Stimulated activated CD8-positive, alpha-beta memory T cell treated with anti-CD3 and anti-CD28 coated beads, Interleukin-12 subunit alpha, Interleukin-12 subunit beta, amount 100 ng/mL, for 1 hour (primary cell): ENCODE measurements around the gene MRGPRD.
"Not testable (repeated sequence)": the region's sequence is repeated elsewhere in the genome, so short reads cannot be mapped to it uniquely, and the experiment has no call there.

ENCODE experiments used
- DNase-seq: peaks from one replicate; pipeline ENCODE4 v3.0.0-alpha.2; 2020; ENCODE audit warnings: low read depth

Gene MRGPRD

DNA sequence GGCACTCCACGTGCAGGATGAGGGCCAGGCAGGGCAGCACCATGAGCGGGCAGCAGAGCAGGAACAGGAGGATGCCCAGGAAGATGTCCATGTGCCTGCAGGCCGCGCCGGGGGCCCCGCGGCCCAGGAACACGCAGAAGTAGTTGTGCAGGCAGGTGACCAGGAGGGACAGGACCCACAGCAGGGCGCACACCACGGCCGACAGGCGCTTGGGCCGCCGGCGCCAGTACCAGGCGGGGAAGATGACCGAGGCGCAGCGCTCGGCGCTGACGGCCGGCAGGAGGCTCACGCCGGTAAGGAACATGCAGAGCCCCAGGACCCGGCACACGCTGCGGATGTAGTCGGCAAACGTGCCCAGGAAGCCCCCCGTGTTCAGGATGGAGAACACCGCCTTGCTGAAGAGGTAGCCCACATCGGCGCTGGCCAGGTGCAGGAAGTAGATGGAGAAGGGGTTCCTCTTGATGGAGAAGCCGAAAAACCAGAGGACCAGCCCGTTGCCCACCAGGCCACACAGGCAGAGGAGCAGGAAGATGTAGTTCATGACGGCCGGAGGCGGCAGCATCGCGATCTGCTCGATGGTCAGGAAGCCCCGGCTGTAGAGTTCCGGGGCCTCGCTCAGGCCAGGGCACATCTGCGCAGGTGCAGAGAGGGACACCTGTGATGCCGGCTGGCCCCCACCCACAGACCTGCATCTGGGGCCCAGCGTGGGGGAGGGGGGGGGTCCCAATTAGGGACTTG is 25.0 kb upstream of the MRGPRD start:
- DNase-seq, result no peak

DNA sequence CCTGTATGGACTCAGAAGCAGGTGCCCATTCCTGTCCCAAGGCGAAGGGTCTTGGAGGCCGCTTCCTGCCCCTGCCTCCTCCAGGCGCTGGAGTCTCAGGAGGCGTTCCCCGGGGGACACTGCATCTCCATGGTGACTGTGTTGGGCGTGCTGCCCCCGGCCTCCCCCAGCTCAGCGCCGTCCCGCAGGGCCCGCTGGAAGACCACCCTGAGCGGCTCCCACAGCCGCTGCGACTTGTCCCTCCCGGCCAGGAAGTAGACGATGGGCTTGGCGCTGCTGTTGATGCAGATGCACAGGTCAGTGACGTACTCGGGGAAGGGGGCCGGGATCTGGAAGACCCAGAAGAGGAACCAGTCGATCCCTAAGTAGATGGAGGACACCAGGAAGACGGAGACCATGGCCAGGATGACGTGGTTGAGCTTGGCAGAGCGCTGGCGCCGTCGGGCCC is 24.4 kb upstream of the MRGPRD start:
- no peak for DNase-seq

DNA sequence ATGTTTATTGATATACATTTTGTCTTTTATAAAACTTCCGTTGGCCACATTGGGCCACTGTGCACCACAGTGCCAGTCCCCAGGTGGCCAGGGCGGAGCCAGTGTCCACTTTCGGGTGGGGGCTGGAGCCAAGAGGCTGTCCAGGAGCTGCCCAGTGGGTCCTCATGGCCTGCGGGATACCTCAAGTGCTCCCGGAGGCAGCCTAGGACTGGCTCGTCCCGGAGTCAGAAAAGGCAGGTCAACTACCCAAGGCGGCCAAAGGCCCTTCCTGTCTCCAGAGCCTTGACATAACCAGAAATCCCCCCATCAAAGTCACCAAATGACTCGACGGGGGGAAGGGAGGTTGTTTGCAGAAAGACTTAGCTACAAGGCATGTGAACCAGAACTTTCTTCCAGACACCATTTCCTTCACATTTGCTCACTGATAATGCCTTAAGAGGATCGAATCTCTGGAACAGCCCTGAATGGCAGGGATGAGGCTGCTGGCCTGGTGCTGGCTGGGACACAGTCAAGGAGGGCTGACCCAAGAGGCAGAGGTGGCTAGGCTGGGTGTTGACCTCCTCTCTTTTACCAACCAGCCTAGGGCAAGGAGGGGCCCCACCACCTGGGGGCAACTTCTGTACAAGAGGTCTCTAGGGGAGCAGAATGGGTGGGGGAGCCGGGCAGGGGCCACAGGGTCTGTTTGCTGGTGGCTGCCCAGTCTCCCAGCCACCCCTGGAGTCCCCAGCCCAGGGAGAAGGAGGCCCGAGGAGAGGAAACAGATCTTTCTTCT is 23.8 kb upstream of the MRGPRD start:
- no peak for DNase-seq

DNA sequence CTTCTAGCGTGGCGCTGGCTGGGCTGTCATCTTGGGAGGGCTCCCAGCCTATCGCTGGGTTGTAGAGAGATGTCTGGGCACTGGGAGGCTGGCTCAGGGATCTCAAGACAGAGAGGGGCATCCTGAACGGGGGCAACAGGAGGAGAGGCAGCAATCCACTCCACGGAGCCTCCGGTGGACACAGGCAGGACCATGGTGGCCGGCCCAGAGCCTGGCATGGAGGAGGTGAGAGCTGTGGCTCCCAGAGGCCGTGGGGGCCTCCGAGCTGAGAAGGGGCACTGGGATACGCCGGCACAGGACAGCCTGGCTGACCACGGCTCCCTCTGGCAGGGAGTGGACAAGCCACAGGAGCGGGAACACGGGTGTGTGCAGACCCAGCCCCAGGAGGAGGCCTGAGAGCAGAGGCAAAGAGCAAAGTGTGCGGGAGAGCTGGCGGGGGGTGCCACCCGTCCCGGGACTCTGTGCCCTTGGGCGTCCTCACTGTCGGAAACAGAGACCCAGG is 23.1 kb upstream of the MRGPRD start:
- DNase-seq, result no peak

DNA sequence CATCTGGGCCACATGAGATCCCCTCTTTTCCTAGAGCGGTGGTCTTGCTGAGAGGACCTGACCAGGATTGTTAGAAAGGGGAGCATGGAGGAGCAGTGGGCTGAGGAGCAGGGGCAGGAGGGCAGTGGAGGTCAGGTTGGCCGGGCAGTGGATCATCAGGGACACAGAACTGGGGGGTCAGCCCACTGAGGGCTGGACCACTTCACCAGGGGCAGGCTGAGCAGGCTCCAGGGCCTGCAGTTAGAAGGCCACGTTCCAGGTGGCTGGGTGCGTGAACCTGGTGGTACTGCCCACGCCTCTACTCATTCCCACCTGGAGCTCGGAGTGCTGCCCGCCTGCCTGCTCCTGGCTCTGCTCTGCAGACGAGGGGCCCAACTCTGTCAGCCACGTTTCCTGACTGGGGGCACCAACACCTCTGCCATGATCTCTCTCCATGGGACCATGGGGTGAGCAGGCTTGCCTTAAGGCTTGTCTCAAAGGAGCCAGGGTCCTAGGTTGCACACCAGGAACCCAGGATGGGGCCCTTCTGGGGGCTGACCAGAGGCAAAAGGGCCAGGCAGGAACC is 22.6 kb upstream of the MRGPRD start:
- no peak for DNase-seq

DNA sequence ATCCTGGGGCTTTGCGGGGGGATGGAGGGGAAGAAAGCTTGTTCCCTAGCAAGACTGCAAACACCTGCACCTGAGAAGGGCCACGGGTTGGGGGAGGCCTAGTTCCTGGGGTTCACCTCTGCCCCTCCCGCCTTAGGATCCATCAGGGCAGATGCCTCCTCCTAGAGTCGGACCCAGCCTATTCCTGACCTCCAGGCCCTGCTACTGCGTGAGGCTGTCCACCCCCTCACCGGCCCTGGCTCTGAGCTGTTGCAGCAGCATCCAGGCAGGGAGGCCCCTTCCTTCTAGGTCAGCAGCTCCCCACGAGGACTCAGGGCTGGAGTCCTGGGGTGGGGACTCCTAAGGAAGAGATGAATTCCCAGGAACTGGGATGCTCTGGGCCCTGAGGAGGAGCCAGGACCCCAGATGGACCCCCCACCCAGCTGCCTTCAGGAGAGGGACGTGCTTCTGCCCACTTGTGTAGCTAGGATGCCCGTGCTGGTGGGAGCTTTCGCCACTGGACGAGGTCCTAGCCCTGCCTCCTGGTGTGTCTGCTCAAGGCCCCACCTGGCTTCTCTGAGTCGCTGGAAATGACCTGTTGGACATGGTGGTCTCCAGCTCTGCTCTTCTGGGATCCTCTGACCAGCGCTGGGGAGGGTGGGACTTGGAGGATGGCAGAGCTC is 21.9 kb upstream of the MRGPRD start:
- no peak for DNase-seq

DNA sequence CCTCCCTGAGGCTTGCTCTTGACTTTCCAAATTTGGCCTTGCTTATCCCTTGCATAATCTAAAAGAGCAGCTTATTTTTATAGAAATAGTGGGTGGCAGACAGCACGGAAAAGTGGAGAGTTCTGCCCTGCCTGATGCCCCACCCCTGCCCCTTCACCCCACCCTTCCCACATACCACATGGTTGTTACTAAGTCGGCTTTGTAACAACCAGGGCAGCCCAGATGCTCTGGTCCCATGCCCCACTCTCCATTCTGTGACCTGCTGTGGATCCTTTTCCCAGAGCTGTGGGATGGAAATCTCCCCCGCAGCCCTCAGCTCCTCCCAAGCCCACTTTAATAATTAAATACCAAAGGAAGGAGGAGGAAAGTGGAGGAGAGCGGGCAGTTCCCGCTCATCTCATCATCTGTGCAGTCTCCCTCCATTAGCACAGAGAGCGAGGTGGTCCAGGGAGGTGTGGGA is 21.4 kb upstream of the MRGPRD start:
- no peak for DNase-seq

DNA sequence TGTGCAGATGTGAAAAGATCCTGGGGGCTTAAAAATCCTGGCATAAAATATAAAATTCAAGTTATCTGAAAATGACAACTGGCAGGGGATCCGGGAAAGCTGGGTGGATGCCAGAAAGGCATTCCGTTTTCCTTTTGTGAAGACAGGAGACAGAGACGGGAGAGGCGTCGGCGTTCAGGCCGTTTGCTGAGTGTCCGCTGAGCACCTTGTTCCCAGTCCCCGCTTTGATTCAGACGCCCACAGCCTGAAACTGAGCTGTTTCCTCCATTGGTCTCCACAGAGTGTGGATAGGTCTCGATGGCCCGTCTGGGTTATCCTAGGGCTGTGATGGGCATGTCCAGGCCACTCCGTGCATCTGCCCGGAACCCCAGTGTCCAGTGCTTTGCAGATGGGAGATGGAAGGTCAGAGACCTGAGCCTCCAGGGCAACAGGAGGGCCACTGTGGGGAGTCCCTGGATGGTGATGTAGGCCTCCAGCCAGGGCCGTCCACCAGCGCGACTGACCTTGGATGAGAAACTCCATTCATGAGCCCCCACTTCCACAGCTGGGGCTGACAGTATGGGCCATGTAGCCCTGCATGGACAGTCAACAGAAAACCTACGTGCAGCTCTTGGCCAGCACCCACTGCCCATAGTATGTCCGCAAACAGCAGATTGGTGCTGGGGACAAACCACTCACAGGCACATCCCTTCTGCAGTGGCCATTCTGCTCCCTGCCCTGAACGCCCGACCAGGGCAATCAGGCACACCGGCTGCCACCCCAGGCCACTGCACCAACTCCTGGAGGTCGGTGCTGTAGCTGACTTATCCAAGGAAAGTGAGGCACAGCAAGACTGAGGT is 20.7 kb upstream of the MRGPRD start:
- DNase-seq, result no peak

DNA sequence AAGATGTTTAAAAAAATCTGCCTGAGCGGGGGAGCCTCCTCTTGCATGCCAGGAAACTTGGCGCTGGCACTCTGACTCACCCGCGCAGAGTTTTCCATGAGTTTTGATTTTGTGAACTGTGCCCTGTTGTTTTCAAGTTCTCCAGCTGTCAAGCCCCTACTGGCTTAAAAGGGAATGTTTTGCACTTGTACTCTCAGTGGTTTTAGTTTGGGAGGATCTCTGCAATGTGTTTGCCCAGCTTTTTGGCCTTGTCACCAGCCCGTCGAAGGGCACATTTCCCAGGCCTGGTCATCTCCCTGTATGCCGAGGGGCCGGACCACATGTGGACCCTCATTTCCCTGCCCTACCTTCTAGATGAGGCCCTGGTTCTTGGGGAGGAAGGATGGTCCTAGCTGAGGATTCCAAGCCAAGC is 20.1 kb upstream of the MRGPRD start:
- DNase-seq, result no peak

DNA sequence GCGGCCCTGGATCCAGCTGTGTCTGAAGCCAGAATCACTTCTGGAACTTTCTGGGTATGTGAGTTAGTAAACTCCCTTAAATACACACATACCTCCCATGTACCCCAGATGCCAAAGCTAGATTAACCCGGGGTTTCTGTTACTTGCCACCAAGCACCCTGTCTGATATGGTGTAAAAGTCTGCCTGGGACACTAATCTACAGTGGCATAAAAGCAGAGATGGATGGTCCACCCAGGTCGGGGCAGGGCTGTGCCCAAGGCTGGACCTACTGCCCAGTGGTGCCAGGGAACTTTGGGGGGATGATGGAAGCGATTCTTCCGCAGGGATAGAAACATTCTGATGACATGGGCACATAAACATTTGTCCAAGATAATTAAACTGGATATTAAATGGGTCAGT is 19.6 kb upstream of the MRGPRD start:
- DNase-seq, result no peak

DNA sequence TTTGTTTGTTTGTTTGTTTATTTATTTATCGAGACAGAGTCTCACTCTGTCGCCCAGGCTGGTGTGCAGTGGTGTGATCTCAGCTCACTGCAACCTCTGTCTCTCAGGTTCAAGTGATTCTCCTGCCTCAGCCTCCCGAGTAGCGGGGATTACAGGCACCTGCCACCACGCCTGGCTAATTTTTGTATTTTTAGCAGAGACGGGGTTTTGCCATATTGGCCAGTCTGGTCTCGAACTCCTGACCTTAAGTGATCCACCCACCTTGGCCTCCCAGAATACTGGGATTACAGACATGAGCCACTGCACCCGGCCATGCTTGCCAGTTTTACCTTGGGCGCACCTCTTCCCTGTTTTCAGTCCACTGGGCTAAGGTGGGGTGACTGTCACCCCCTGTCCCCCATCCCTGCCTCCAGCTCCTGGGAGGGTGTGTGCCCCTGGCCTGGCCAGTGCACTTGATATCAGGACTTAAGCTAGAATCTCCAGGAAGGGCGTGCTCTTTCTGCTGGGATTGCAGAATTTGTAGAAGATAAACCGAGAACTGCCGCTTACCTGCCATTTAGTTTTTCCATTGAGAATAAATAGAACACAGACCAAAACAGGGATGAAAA is 19.1 kb upstream of the MRGPRD start:
- not testable (repeated sequence) for DNase-seq

DNA sequence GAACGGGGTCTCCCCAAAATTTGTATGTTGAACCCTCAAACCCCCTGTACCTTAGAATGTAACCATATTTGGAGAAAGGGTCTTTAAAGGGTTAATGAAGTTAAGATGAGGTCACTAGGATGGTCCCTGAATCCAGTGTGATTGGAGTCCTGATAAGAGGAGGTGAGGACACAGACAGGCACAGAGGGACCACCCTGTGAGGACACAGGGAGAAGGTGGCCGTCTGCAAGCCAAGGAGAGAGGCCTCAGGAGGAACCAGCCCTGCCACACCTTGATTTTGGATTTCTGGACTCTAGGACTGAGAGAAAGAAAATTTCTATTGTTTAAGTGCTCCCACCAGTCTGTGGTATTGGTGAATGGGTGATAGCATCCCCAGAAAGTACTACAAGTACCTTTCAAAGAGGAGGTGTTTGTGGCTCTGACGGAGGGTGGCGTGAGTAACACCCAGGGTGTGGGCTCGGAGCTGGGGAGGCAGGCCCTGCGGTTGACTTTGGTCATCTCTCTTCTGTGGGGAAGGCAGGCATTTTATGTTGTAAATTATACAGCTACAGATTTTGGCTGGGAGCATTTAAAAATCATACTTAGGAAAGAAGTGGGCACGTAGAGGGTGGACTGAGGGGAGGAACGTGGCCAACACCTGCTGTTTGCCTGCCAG is 18.4 kb upstream of the MRGPRD start:
- no peak for DNase-seq

DNA sequence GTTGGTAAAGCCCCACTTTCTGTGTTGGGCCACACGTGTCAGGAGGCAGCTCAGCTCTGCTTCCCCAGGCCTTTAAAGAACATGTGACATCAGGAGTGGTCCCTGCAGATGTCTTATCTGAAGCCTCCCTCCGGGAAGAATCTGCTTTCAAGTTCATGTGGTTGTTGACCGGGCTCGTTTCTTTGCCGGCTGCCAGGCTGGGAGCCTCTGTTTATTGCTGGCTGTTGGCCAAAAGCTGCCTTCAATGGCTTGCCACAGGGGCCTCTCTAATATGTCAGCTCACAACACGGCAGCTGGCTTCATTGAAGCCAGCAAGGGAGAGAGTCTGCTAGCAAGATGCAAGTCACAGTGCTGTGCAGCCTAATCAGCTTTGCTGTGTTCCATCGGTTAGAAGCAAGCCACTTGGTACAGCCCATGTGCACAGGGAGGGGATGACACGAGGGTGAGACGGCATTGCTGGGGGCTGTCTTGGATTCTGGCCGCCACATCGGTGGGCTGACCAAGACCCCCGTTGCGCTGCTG is 17.7 kb upstream of the MRGPRD start:
- DNase-seq, result no peak

DNA sequence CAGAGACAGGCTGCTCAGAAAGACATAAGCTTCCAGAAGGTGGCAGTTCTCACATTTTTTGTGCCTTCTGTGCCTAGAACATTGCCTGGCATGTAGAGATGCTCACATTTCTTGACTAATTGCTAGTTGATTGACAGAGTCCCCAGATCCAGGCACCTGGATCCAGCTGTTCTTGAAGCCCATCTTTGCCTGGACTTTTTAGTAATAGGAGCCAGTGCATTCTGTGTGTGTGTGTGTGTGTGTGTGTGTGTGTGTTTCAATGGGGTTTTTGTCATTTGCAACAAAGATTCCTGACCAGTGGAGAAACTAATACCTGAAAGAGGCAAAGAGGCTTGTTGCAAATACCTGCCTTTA is 17.2 kb upstream of the MRGPRD start:
- DNase-seq, result no peak

DNA sequence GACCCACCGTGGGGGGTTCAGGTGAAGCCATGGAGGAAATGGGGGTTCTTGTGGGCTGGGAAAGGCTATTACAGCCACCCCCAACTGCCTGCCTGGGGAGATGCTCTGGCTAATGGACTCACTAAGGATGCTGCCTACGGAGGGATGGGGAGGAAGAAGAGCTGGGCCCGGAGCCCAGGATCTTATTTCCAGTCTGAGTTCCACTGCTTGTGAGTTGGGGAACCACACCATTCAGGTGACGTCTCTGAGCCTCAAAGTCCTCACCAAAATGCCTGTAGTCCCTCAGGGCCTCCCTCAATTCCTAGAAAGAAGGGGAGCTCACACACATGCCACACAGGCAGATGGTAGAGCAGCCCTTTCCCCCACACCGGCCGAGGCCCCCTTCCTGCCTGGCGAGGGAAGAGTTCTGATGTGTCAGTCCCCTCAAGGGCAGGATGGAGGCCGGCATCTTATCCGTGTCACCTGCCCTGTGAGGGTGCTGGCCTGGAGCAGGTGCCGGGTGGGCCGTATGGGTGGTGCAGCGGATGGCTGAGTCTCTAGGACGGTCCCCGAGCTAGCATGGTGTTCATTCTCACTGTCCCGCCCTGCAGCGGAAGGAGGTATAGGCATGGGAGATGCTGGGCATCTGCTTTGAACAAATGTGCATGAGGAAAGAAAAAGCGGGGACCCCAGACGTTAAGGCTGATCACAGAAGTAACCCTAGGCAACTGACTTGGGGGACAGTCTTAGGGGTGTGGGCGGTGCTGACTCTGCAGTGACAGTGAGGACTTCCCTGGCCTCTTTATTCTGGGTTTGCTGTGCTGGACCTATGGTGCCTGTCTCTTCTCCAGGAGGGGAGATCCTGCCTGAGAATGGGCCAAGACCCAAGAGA is 16.6 kb upstream of the MRGPRD start:
- no peak for DNase-seq

DNA sequence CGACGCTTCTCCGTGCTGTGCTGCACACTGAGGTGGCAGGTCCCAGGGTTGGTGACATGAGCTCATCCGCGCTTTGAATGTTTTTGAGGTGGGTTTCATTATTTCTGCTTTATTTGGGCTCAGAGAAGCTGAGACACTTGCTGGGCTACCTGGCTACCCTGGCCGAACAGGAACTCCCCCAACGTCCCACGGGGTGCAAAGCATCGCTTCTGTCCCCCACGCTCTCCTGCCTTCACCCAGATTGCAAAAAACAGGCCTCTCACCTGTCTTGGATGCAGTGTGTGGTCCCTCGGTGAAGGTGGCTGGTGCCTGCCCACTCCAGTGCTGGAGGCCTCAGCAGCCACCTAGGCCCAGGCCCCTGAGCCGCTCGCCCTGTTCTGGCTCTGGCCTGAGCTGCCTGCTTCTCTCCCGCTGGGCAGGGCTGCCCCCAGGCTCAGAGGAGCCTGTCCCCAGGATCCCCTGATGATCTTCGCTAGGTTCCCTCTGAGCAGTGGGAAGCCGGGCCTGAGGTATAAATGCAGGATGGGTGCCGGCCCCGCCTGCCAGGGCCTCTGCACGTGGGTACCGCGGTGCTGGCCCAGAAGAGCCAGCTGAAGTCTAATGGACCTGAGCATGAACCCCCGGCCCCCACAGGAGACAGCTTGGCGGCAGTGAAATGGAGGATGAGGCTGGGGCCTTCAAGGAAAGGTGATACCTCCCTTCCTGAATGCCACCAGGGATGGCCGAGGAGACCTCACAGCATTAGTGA is 15.8 kb upstream of the MRGPRD start:
- DNase-seq, result no peak

DNA sequence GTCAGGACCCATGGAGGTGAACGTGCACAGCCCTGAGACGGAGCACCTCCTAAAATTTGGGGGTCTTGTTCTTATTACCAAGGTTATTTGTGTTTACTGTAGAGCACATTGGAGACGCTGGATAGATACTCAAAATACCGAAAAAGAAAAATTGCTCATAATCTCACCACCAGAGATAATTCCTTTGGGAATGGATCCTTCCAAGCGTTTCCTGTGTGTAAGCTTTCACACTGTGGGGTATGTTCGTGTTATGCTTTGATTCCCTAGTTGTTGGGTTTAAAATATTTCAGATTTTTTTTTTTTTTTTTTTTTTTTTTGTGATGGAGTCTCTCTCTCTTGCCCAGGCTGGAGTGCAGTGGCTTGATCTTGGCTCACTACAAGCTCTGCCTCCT is 14.1 kb upstream of the MRGPRD start:
- no peak for DNase-seq

DNA sequence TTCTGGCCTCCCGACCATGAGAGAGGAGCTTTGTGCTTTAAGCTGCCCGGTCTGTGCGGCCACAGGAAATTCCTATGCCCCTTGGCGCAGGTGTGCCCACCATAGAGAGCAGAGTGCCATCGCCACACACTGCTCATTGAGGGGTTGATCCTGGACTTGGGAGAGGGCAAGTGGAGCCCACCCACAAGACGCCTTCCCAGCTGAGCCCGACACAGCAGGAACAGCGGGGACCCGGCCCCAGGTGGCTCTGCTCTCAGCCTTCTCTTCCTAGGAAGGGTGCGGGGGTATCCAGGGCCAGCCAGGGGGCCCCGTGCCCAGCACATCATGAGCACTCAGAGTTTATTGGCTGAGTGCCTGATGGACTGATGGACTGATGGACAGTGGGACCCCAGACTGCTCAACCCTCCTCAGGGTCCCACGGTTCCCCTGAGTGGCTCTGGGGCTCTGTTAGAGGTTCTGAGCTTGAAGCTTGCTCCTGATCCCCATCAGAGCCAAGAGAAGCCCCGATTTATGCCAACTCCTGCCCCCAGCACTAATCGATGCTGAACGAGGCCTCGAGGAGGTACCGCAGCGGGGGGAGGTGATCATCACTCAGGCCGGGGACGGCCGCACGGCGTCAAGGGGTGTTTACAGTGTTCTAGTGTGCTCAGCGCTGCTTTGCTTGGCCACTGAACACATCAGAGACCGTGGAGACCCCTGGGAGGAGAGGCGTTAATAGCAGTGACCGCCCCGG is 13.5 kb upstream of the MRGPRD start:
- no peak for DNase-seq
